Smooth muscle cell (in vitro differentiated cells): ENCODE data around the gene ATRNL1. TPM values are rescaled to one million over a fixed set of nuclear protein-coding genes. Genes with fewer than 3 reads are reported as not detected.

Experiments used
- DNase-seq: peaks from one replicate; lab custom pipeline; 2025; ENCODE audit not compliant: unreplicated experiment; lab: John Stamatoyannopoulos, UW
- H2AFZ ChIP-seq: fragments of 200-600 bp; sonication (generic); 2 replicates; pipeline ENCODE4 v1.6.0; 2016; ENCODE audit warnings: antibody characterized with exemption, low read depth, mild to moderate bottlenecking
- H3F3A ChIP-seq: fragments of 200-600 bp; sonication (generic); 2 replicates; pipeline ENCODE4 v1.6.0; 2017; ENCODE audit warnings: antibody characterized with exemption, low read depth
- H3K27ac ChIP-seq: fragments of 200-600 bp; sonication (generic); 2 replicates; pipeline ENCODE4 v1.5.1; 2016; ENCODE audit warnings: low read depth, mild to moderate bottlenecking
- H3K27me3 ChIP-seq: fragments of 200-600 bp; sonication (generic); 2 replicates; pipeline ENCODE4 v1.6.1; 2016; ENCODE audit warnings: low read depth, mild to moderate bottlenecking
- H3K36me3 ChIP-seq: fragments of 200-600 bp; sonication (generic); 2 replicates; pipeline ENCODE4 v1.5.1; 2016; ENCODE audit warnings: low read depth
- H3K4me1 ChIP-seq: fragments of 200-600 bp; sonication (generic); 2 replicates; pipeline ENCODE4 v1.5.1; 2016; ENCODE audit warnings: low read depth
- H3K4me2 ChIP-seq: fragments of 200-600 bp; sonication (generic); 2 replicates; pipeline ENCODE4 v1.6.0; 2016; ENCODE audit warnings: mild to moderate bottlenecking
- H3K4me3 ChIP-seq: fragments of 200-600 bp; sonication (generic); 2 replicates; pipeline ENCODE4 v1.5.1; 2016; ENCODE audit warnings: mild to moderate bottlenecking
- H3K79me2 ChIP-seq: fragments of 200-600 bp; sonication (generic); 2 replicates; pipeline ENCODE4 v1.6.0; 2016; ENCODE audit warnings: low read depth, mild to moderate bottlenecking
- H3K9ac ChIP-seq: fragments of 200-600 bp; sonication (generic); 2 replicates; pipeline ENCODE4 v1.6.0; 2016; ENCODE audit warnings: low read depth
- H3K9me3 ChIP-seq: fragments of 200-600 bp; sonication (generic); replicated peaks from 2 replicates; pipeline ENCODE4 v1.5.1; 2016; ENCODE audit warnings: low read depth
- H4K20me1 ChIP-seq: fragments of 200-600 bp; sonication (generic); 2 replicates; pipeline ENCODE4 v1.6.0; 2016; ENCODE audit warnings: low read depth
- CTCF ChIP-seq: fragments of 200-600 bp; sonication (generic); IDR thresholded peaks from 2 replicates; pipeline ENCODE4 v1.5.1; 2017; ENCODE audit warnings: borderline replicate concordance, mild to moderate bottlenecking, antibody characterized with exemption; ENCODE audit not compliant: insufficient read depth, poor library complexity, severe bottlenecking
- WGBS: methylation state at CpG from one replicate; pipeline ENCODE4 v1.1.7; 2016; ENCODE audit warnings: low lambda C conversion rate; 5-methylcytosine and 5-hydroxymethylcytosine counted together
- polyA plus RNA-seq: library from polyadenylated mRNA; unstranded; fragments of >200 nt; fragmentation: Nextera tagmentation; extraction: Ambion mirVana; gene quantifications from 2 replicates; pipeline ENCODE4 v1.2.1, GENCODE V29; 2016
- total RNA-seq: library from RNA; depleted of rRNA; stranded (reverse); fragments of >200 nt; gene quantifications from 2 replicates; pipeline ENCODE4 v1.2.3, GENCODE V29; 2014

The ATRNL1 gene
- total and polyA plus RNA-seq, 2 experiments from 2014 or later = 2.7 to 14.9 TPM

DNA sequence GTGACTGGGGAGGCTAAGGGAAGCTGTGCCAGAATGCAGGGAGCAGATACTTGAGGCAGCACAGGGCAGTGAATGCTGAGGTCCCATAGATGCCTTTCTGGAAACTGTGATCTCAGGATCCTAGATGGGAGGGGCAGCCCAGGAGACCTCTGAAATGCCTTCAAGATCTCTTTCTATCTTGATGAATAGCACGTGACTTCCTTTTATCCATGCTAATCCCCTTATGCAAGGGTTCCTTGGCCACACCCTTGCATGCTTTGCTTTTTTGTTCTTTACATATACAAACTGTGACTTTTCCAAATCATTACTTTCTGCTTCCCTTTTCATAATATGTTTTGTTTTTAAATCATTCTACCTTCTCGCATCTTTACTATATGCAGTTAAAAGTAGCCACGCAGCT is 14.7 kb downstream of the ATRNL1 start:
- Histone ChIP-seq H3K79me2 (no peaks in the 10 kb centered on the region), H3F3A (no peaks in the 10 kb centered on the region), H2AFZ (no peak overlapping the region), H3K4me1 (no peaks in the 10 kb centered on the region), H4K20me1 (no peaks in the 10 kb centered on the region), H3K4me3 (no peak overlapping the region), H3K4me2 (no peak overlapping the region), H3K9ac (no peak overlapping the region), H3K27me3 (no peaks in the 10 kb centered on the region), H3K27ac (no peak overlapping the region), H3K36me3 (no peaks in the 10 kb centered on the region), H3K9me3 (peaks cover 5% of the 10 kb centered on the region)
- no peak for TF ChIP-seq CTCF
- WGBS = 89% methylated on average over 3 of the region's 3 CpGs
- no peak for DNase-seq

DNA sequence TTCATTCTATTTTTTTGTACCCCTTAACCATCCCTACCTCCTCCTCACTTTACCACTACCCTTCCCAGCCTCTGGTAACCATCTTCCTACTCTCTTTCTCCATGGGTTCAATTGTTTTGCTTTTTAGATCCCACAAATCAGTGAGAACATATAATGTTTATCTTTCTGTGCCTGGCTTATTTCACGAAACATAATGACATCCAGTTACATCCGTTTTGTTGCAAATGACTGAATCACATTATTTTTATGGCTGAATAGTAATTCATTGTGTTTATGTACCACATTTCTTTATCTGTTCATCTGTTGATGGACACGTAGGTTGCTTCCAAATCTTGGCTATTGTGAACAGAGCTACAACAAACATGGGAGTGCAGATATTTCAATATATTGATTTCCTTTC is 24.1 kb downstream of the ATRNL1 start:
- TF ChIP-seq CTCF = no peak
- H4K20me1 ChIP-seq = no peaks in the 10 kb centered on the region
- no peak overlapping the region for H3K9ac ChIP-seq
- H3K79me2 ChIP-seq = no peaks in the 10 kb centered on the region
- WGBS = 83% methylated on average over 3 of the region's 3 CpGs
- no peaks in the 10 kb centered on the region for H3K4me1 ChIP-seq
- H3K27ac ChIP-seq = no peak overlapping the region
- H3F3A ChIP-seq = no peaks in the 10 kb centered on the region
- no peaks in the 10 kb centered on the region for H3K27me3 ChIP-seq
- no peak for DNase-seq
- no peak overlapping the region for H2AFZ ChIP-seq
- H3K36me3 ChIP-seq = no peaks in the 10 kb centered on the region
- H3K4me2 ChIP-seq = no peak overlapping the region
- no peaks in the 10 kb centered on the region for H3K9me3 ChIP-seq
- H3K4me3 ChIP-seq = no peak overlapping the region

DNA sequence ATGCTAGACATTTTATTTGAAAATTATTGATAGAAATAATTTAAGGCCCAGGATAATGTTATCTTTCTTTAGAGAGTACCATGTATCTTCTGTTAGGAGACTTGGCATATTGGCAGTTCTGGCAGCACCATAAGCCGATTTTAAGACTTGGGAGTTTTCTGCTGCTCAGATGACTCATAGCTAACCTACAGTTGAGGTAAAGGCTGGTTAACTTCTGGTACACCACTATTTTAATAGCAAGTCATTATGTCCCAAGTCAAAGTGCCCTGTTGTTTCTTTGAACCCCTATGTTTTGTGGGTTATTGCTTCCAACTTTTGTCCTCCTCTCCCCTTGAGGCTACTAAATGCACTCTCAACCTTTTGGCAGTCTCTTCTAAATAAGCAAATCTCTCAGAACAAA is 25.2 kb downstream of the ATRNL1 start:
- H3K36me3 ChIP-seq = no peaks in the 10 kb centered on the region
- H3K9me3 ChIP-seq = no peaks in the 10 kb centered on the region
- no peak overlapping the region for H3K9ac ChIP-seq
- H3K79me2 ChIP-seq = no peaks in the 10 kb centered on the region
- H4K20me1 ChIP-seq = no peaks in the 10 kb centered on the region
- no peaks in the 10 kb centered on the region for H3K27me3 ChIP-seq
- no peak overlapping the region for H3K4me2 ChIP-seq
- no peaks in the 10 kb centered on the region for H3K4me1 ChIP-seq
- DNase-seq = no peak
- H3F3A ChIP-seq = no peaks in the 10 kb centered on the region
- H3K27ac ChIP-seq = no peak overlapping the region
- WGBS = 69% methylated on average over 1 of the region's 1 CpG
- no peak overlapping the region for H3K4me3 ChIP-seq
- H2AFZ ChIP-seq = no peak overlapping the region
- TF ChIP-seq CTCF = no peak

DNA sequence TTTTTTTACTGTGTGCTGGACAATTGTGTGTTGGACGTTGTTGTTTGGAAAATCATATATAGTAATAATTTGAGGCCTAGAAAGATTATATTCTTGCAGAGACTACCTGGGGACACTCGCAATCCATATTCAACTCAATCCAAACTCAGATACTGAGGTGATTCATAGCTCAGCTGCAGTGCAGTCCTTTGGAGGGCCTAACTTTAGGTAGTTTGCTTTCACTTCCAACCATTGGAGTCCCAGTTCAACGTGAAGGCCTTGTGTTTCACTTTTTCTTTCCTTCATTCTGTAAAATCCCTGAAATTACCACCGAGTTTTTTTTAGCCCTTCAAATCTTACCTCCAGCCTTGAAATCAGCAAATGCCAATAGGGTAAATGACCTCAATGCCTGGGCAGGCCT is 32.3 kb downstream of the ATRNL1 start:
- H3K36me3 ChIP-seq = no peaks in the 10 kb centered on the region

More for the DNA sequence above, 32.3 kb downstream of the ATRNL1 start:
- Histone ChIP-seq H3K79me2 (no peaks in the 10 kb centered on the region), H3K9ac (no peak overlapping the region), H3K4me3 (no peak overlapping the region), H4K20me1 (no peaks in the 10 kb centered on the region), H3K4me1 (no peaks in the 10 kb centered on the region), H3K9me3 (no peaks in the 10 kb centered on the region), H3K27me3 (no peaks in the 10 kb centered on the region), H3K4me2 (no peak overlapping the region), H3K27ac (no peak overlapping the region), H3F3A (no peaks in the 10 kb centered on the region), H2AFZ (no peak overlapping the region)
- DNase-seq = no peak
- no peak for TF ChIP-seq CTCF
- WGBS = 86% methylated on average over 4 of the region's 4 CpGs
